Measurements from ENCODE around the gene TLR9.
A peak's percentile ranks its signal among the peaks of the same experiment; 100 is the strongest.

The TLR9 gene

DNA sequence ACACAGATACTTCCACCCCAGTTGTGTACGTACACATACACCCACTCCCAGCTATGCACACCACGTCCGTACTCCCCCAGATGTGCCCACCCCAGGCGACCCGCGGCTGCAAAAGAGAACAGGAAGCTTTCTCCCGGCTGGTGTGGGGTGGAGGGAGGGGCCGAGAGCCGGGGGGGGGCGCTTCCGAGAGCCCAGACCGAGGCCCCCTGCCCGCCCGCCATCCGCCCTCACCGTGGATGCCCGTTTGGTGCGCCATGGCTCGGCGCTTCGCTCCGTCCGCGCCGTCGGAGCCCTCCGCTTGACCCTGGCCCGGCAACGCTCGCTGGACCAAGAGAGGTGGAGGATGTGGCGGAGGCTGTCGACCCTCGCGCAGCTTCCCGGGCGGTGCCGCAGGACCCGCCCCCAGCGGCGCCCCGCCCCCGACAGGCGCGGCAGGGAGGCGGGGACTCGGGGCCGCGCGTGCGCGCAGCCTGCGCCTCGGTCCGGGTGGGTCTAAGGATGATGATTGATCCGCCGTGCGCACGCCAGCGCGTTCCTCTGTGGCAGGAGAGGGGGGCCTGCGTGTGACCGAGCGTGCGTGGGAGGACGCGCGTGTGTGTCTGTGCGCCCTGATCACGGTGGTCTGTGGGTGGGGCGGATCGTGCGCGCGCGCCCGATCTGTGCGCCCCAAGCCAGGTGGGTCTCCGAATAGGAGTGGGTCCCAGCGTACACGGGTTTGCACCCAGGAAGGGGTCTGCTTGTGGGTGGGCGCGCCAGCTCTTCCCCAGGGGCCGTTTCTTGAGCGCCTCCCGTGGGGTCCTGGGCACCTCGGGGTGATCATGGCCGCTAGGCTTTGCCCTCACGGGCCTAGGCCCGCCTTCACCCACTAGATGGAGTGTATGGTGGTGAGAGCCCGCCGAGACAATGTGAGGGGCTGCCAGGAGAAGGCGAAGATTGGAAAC, 13.6 kb upstream of the TLR9 start, which contains the start of gene TWF2:
TWF2 (minus strand) TSS at position 398 of the 941 bp plus-strand sequence; CDS start at position 256, 142 bp downstream.
- Histone ChIP-seq H3K27me3 (ENCODE audit: control insufficient read depth, insufficient read depth, low read length) (0 out of 2 replicates have a peak, but pooled peaks cover 5% of the 10 kb centered on the region), H3K4me1 (ENCODE audit: control insufficient read depth, insufficient read depth, low read length) (peaks cover 30% of the 10 kb centered on the region), H3K27ac (ENCODE audit: low read depth, low read length) (peak within 1 kb of the TSS; percentile 72), H3K9me3 (ENCODE audit: control insufficient read depth, insufficient read depth, low read length) (no peaks in the 10 kb centered on the region), H3K36me3 (ENCODE audit: control insufficient read depth, insufficient read depth, low read length) (peaks cover 9% of the 10 kb centered on the region; the same call in 1 of the 2 replicates), H3K9ac (ENCODE audit: low read depth, low read length) (peak within 1 kb of the TSS; percentile 77), H3K4me3 (ENCODE audit: low read depth, low read length) (peak within 1 kb of the TSS; percentile 97)

DNA sequence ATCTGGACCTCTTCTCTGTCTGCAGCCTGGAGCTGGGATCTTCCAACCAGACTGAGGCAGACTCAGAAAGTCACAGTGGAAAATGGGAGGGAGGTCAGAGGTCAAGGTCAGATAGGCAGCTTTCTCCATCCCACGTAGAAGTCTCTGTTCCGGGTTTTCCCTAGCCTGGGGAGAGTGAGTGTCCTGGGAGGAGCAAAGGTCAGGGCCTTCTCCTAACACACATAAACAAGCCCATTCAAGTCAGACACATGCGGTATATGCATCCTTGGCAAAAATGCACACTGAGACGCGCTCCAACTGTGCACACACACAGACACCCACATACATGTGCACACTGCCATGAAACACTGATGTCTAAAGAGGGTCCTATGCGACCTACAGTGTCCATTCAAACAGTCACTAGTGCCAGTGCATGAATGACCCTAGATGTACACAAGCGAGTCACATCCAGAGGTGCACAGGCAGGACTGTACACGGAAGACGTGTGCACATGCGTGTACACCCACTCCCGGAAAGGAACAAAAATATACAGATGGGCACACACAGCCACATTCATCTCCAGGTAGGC, 12.8 kb upstream of the TLR9 start:
- Histone ChIP-seq H3K9ac (ENCODE audit: low read depth, low read length) (no peak overlapping the region), H3K27ac (ENCODE audit: low read depth, low read length) (peak overlapping the region; percentile 72)

DNA sequence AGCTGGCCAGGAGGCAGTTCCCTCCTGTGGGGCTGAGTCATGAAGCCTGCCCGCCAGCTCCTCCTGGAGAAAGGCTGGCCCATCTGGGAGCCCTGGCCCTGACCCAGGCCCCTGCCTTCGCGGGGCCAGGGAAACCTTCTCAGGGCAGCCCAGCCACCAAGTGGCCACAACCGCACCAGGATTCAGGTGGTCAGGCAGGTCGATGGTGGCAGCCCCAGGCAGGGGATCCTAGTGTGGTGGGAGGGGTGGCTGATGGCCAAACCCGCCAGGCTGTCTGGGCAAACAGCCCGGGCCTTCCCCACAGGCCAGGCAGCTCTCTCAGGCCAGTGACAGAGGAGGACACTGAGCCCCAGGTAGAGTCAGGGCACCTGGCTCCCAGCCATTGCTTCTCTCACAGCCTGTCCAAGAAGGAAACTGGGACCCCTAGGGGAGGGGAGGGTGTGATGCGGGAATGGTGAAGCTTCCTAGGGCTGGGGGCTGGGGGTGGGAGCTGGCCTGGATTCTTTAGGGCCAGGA, 12.3 kb upstream of the TLR9 start:
- Histone ChIP-seq H3K36me3 (ENCODE audit: control insufficient read depth, insufficient read depth, low read length) (peaks cover 9% of the 10 kb centered on the region; the same call in 1 of the 2 replicates), H3K4me1 (ENCODE audit: control insufficient read depth, insufficient read depth, low read length) (peaks cover 30% of the 10 kb centered on the region), H3K9ac (ENCODE audit: low read depth, low read length) (no peak overlapping the region), H3K4me3 (ENCODE audit: low read depth, low read length) (peak overlapping the region; percentile 10; the same call in 1 of the 2 replicates), H3K27me3 (ENCODE audit: control insufficient read depth, insufficient read depth, low read length) (no peaks in the 10 kb centered on the region), H3K27ac (ENCODE audit: low read depth, low read length) (peak overlapping the region; percentile 72), H3K9me3 (ENCODE audit: control insufficient read depth, insufficient read depth, low read length) (no peaks in the 10 kb centered on the region)

More for the DNA sequence above, 12.8 kb upstream of the TLR9 start:
- H3K9me3 ChIP-seq (ENCODE audit: control insufficient read depth, insufficient read depth, low read length) = no peaks in the 10 kb centered on the region
- peak overlapping the region; percentile 97 for H3K4me3 ChIP-seq (ENCODE audit: low read depth, low read length)
- H3K36me3 ChIP-seq (ENCODE audit: control insufficient read depth, insufficient read depth, low read length) = peaks cover 9% of the 10 kb centered on the region; the same call in 1 of the 2 replicates
- peaks cover 30% of the 10 kb centered on the region for H3K4me1 ChIP-seq (ENCODE audit: control insufficient read depth, insufficient read depth, low read length)
- no peaks in the 10 kb centered on the region for H3K27me3 ChIP-seq (ENCODE audit: control insufficient read depth, insufficient read depth, low read length)

- peaks cover 12% of the 10 kb centered on the region; the same call in 1 of the 2 replicates for H3K36me3 ChIP-seq (ENCODE audit: control insufficient read depth, insufficient read depth, low read length)
- H3K9me3 ChIP-seq (ENCODE audit: control insufficient read depth, insufficient read depth, low read length) = no peaks in the 10 kb centered on the region
- H3K27me3 ChIP-seq (ENCODE audit: control insufficient read depth, insufficient read depth, low read length) = no peaks in the 10 kb centered on the region
- H3K4me3 ChIP-seq (ENCODE audit: low read depth, low read length) = no peak overlapping the region
- H3K9ac ChIP-seq (ENCODE audit: low read depth, low read length) = no peak overlapping the region
- peaks cover 30% of the 10 kb centered on the region for H3K4me1 ChIP-seq (ENCODE audit: control insufficient read depth, insufficient read depth, low read length)
- peak overlapping the region; percentile 72 for H3K27ac ChIP-seq (ENCODE audit: low read depth, low read length)
These were observed 11.7 kb upstream of the TLR9 start for GRCh38 chr3:52237006-52237656.

- no peak overlapping the region for H3K4me3 ChIP-seq (ENCODE audit: low read depth, low read length)
- peaks cover 30% of the 10 kb centered on the region for H3K4me1 ChIP-seq (ENCODE audit: control insufficient read depth, insufficient read depth, low read length)
- no peaks in the 10 kb centered on the region for H3K27me3 ChIP-seq (ENCODE audit: control insufficient read depth, insufficient read depth, low read length)
- H3K9ac ChIP-seq (ENCODE audit: low read depth, low read length) = no peak overlapping the region
- H3K27ac ChIP-seq (ENCODE audit: low read depth, low read length) = no peak overlapping the region
- H3K36me3 ChIP-seq (ENCODE audit: control insufficient read depth, insufficient read depth, low read length) = peaks cover 13% of the 10 kb centered on the region; the same call in 1 of the 2 replicates
- no peaks in the 10 kb centered on the region for H3K9me3 ChIP-seq (ENCODE audit: control insufficient read depth, insufficient read depth, low read length)
These were observed 11.0 kb upstream of the TLR9 start for GRCh38 chr3:52236424-52236886.

- peaks cover 21% of the 10 kb centered on the region for H3K4me1 ChIP-seq (ENCODE audit: control insufficient read depth, insufficient read depth, low read length)
- no peak overlapping the region for H3K27ac ChIP-seq (ENCODE audit: low read depth, low read length)
- H3K9me3 ChIP-seq (ENCODE audit: control insufficient read depth, insufficient read depth, low read length) = no peaks in the 10 kb centered on the region
- H3K9ac ChIP-seq (ENCODE audit: low read depth, low read length) = no peak overlapping the region
- H3K27me3 ChIP-seq (ENCODE audit: control insufficient read depth, insufficient read depth, low read length) = no peaks in the 10 kb centered on the region
- peaks cover 29% of the 10 kb centered on the region for H3K36me3 ChIP-seq (ENCODE audit: control insufficient read depth, insufficient read depth, low read length)
- no peak overlapping the region for H3K4me3 ChIP-seq (ENCODE audit: low read depth, low read length)
These were observed 9.3 kb upstream of the TLR9 start for GRCh38 chr3:52234516-52235447.

GRCh38 chr3:52233968-52234367, 8.5 kb upstream of the TLR9 start:
- Histone ChIP-seq H3K36me3 (ENCODE audit: control insufficient read depth, insufficient read depth, low read length) (peaks cover 38% of the 10 kb centered on the region), H3K9ac (ENCODE audit: low read depth, low read length) (no peak overlapping the region)

GRCh38 chr3:52233108-52233591, 7.7 kb upstream of the TLR9 start:
- H3K27ac ChIP-seq (ENCODE audit: low read depth, low read length) = no peak overlapping the region
- no peaks in the 10 kb centered on the region for H3K27me3 ChIP-seq (ENCODE audit: control insufficient read depth, insufficient read depth, low read length)
- peaks cover 44% of the 10 kb centered on the region for H3K36me3 ChIP-seq (ENCODE audit: control insufficient read depth, insufficient read depth, low read length)
- H3K9me3 ChIP-seq (ENCODE audit: control insufficient read depth, insufficient read depth, low read length) = no peaks in the 10 kb centered on the region
- peaks cover 17% of the 10 kb centered on the region for H3K4me1 ChIP-seq (ENCODE audit: control insufficient read depth, insufficient read depth, low read length)
- H3K4me3 ChIP-seq (ENCODE audit: low read depth, low read length) = no peak overlapping the region
- no peak overlapping the region for H3K9ac ChIP-seq (ENCODE audit: low read depth, low read length)

More at GRCh38 chr3:52233968-52234367, 8.5 kb upstream of the TLR9 start:
- H3K27me3 ChIP-seq (ENCODE audit: control insufficient read depth, insufficient read depth, low read length) = no peaks in the 10 kb centered on the region
- no peak overlapping the region for H3K27ac ChIP-seq (ENCODE audit: low read depth, low read length)
- H3K4me1 ChIP-seq (ENCODE audit: control insufficient read depth, insufficient read depth, low read length) = peaks cover 20% of the 10 kb centered on the region
- no peak overlapping the region for H3K4me3 ChIP-seq (ENCODE audit: low read depth, low read length)
- no peaks in the 10 kb centered on the region for H3K9me3 ChIP-seq (ENCODE audit: control insufficient read depth, insufficient read depth, low read length)

GRCh38 chr3:52232279-52233107, 7.0 kb upstream of the TLR9 start:
- Histone ChIP-seq H3K4me1 (ENCODE audit: control insufficient read depth, insufficient read depth, low read length) (peaks cover 14% of the 10 kb centered on the region), H3K9ac (ENCODE audit: low read depth, low read length) (no peak overlapping the region), H3K27me3 (ENCODE audit: control insufficient read depth, insufficient read depth, low read length) (no peaks in the 10 kb centered on the region), H3K4me3 (ENCODE audit: low read depth, low read length) (no peak overlapping the region), H3K9me3 (ENCODE audit: control insufficient read depth, insufficient read depth, low read length) (no peaks in the 10 kb centered on the region), H3K36me3 (ENCODE audit: control insufficient read depth, insufficient read depth, low read length) (peaks cover 44% of the 10 kb centered on the region), H3K27ac (ENCODE audit: low read depth, low read length) (no peak overlapping the region)
